Smooth muscle cell (in vitro differentiated cells): ENCODE data around the gene VAV1. TPM values are rescaled to one million over a fixed set of nuclear protein-coding genes. Genes with fewer than 3 reads are reported as not detected.

Experiments used
- DNase-seq: peaks from one replicate; lab custom pipeline; 2025; ENCODE audit not compliant: unreplicated experiment; lab: John Stamatoyannopoulos, UW
- H2AFZ ChIP-seq: fragments of 200-600 bp; sonication (generic); 2 replicates; pipeline ENCODE4 v1.6.0; 2016; ENCODE audit warnings: antibody characterized with exemption, low read depth, mild to moderate bottlenecking
- H3F3A ChIP-seq: fragments of 200-600 bp; sonication (generic); 2 replicates; pipeline ENCODE4 v1.6.0; 2017; ENCODE audit warnings: antibody characterized with exemption, low read depth
- H3K27ac ChIP-seq: fragments of 200-600 bp; sonication (generic); 2 replicates; pipeline ENCODE4 v1.5.1; 2016; ENCODE audit warnings: low read depth, mild to moderate bottlenecking
- H3K27me3 ChIP-seq: fragments of 200-600 bp; sonication (generic); 2 replicates; pipeline ENCODE4 v1.6.1; 2016; ENCODE audit warnings: low read depth, mild to moderate bottlenecking
- H3K36me3 ChIP-seq: fragments of 200-600 bp; sonication (generic); 2 replicates; pipeline ENCODE4 v1.5.1; 2016; ENCODE audit warnings: low read depth
- H3K4me1 ChIP-seq: fragments of 200-600 bp; sonication (generic); 2 replicates; pipeline ENCODE4 v1.5.1; 2016; ENCODE audit warnings: low read depth
- H3K4me2 ChIP-seq: fragments of 200-600 bp; sonication (generic); 2 replicates; pipeline ENCODE4 v1.6.0; 2016; ENCODE audit warnings: mild to moderate bottlenecking
- H3K4me3 ChIP-seq: fragments of 200-600 bp; sonication (generic); 2 replicates; pipeline ENCODE4 v1.5.1; 2016; ENCODE audit warnings: mild to moderate bottlenecking
- H3K79me2 ChIP-seq: fragments of 200-600 bp; sonication (generic); 2 replicates; pipeline ENCODE4 v1.6.0; 2016; ENCODE audit warnings: low read depth, mild to moderate bottlenecking
- H3K9ac ChIP-seq: fragments of 200-600 bp; sonication (generic); 2 replicates; pipeline ENCODE4 v1.6.0; 2016; ENCODE audit warnings: low read depth
- H3K9me3 ChIP-seq: fragments of 200-600 bp; sonication (generic); replicated peaks from 2 replicates; pipeline ENCODE4 v1.5.1; 2016; ENCODE audit warnings: low read depth
- H4K20me1 ChIP-seq: fragments of 200-600 bp; sonication (generic); 2 replicates; pipeline ENCODE4 v1.6.0; 2016; ENCODE audit warnings: low read depth
- CTCF ChIP-seq: fragments of 200-600 bp; sonication (generic); IDR thresholded peaks from 2 replicates; pipeline ENCODE4 v1.5.1; 2017; ENCODE audit warnings: borderline replicate concordance, mild to moderate bottlenecking, antibody characterized with exemption; ENCODE audit not compliant: insufficient read depth, poor library complexity, severe bottlenecking
- WGBS: methylation state at CpG from one replicate; pipeline ENCODE4 v1.1.7; 2016; ENCODE audit warnings: low lambda C conversion rate; 5-methylcytosine and 5-hydroxymethylcytosine counted together
- polyA plus RNA-seq: library from polyadenylated mRNA; unstranded; fragments of >200 nt; fragmentation: Nextera tagmentation; extraction: Ambion mirVana; gene quantifications from 2 replicates; pipeline ENCODE4 v1.2.1, GENCODE V29; 2016
- total RNA-seq: library from RNA; depleted of rRNA; stranded (reverse); fragments of >200 nt; gene quantifications from 2 replicates; pipeline ENCODE4 v1.2.3, GENCODE V29; 2014

VAV1 gene
- total and polyA plus RNA-seq, 2 experiments from 2014 or later: not detected

- no peaks in the 10 kb centered on the region for H3K79me2 ChIP-seq
- no peak overlapping the region for H2AFZ ChIP-seq
- TF ChIP-seq CTCF: no peak
- no peak overlapping the region for H3K9ac ChIP-seq
- no peak overlapping the region for H3K4me2 ChIP-seq
- H3K36me3 ChIP-seq: no peaks in the 10 kb centered on the region
- WGBS: 93% methylated on average over 2 of the region's 2 CpGs
- H3K9me3 ChIP-seq: no peaks in the 10 kb centered on the region
- H4K20me1 ChIP-seq: no peaks in the 10 kb centered on the region
- H3K4me1 ChIP-seq: no peaks in the 10 kb centered on the region
- no peaks in the 10 kb centered on the region for H3F3A ChIP-seq
- no peaks in the 10 kb centered on the region for H3K27me3 ChIP-seq
- no peak overlapping the region for H3K27ac ChIP-seq
- no peak for DNase-seq
- H3K4me3 ChIP-seq: no peak overlapping the region
Measured at GRCh38 chr19:6812612-6813011, 40.1 kb downstream of the VAV1 start.

- H3K36me3 ChIP-seq: no peaks in the 10 kb centered on the region
- no peak overlapping the region for H3K4me2 ChIP-seq
- H2AFZ ChIP-seq: no peak overlapping the region
- H3K79me2 ChIP-seq: no peaks in the 10 kb centered on the region
- no peak overlapping the region for H3K9ac ChIP-seq
- H4K20me1 ChIP-seq: no peaks in the 10 kb centered on the region
- no peak for DNase-seq
- TF ChIP-seq CTCF: no peak
- 92% methylated on average over 4 of the region's 4 CpGs for WGBS
- no peaks in the 10 kb centered on the region for H3K27me3 ChIP-seq
- H3K4me1 ChIP-seq: no peaks in the 10 kb centered on the region
- H3K4me3 ChIP-seq: no peak overlapping the region
- no peak overlapping the region for H3K27ac ChIP-seq
- no peaks in the 10 kb centered on the region for H3K9me3 ChIP-seq
- no peaks in the 10 kb centered on the region for H3F3A ChIP-seq
Measured at GRCh38 chr19:6813659-6814058, 41.2 kb downstream of the VAV1 start.

- Histone ChIP-seq H3K27me3 (no peaks in the 10 kb centered on the region), H3K36me3 (no peaks in the 10 kb centered on the region), H3F3A (no peaks in the 10 kb centered on the region), H3K9ac (no peak overlapping the region), H4K20me1 (no peaks in the 10 kb centered on the region), H3K4me3 (no peak overlapping the region), H3K27ac (no peak overlapping the region), H3K9me3 (no peaks in the 10 kb centered on the region), H2AFZ (no peak overlapping the region), H3K4me2 (no peak overlapping the region), H3K4me1 (no peaks in the 10 kb centered on the region), H3K79me2 (no peaks in the 10 kb centered on the region)
- WGBS: 81% methylated on average over 3 of the region's 3 CpGs
- DNase-seq: no peak
- TF ChIP-seq CTCF: no peak
Measured at GRCh38 chr19:6817179-6817578, 44.7 kb downstream of the VAV1 start.

GRCh38 chr19:6818246-6818645, 45.7 kb downstream of the VAV1 start:
- Histone ChIP-seq H3F3A (no peaks in the 10 kb centered on the region), H3K27ac (no peak overlapping the region), H3K79me2 (no peaks in the 10 kb centered on the region), H3K9ac (no peak overlapping the region), H3K4me1 (no peaks in the 10 kb centered on the region), H4K20me1 (no peaks in the 10 kb centered on the region), H3K4me2 (no peak overlapping the region), H3K9me3 (no peaks in the 10 kb centered on the region), H3K36me3 (no peaks in the 10 kb centered on the region), H3K27me3 (no peaks in the 10 kb centered on the region), H3K4me3 (no peak overlapping the region), H2AFZ (no peak overlapping the region)
- DNase-seq: no peak
- WGBS: 69% methylated on average over 4 of the region's 4 CpGs
- no peak for TF ChIP-seq CTCF
